GM12878 (cell line): ENCODE results near the gene ESM1. TPM values are rescaled to one million over a fixed set of nuclear protein-coding genes. Genes with fewer than 3 reads are reported as not detected.

ENCODE experiments used
- ATAC-seq: fragments of 200-7000 bp; cut with Tn5 transposase; 3 replicates; pipeline ENCODE4 v1.9.1; 2020; ENCODE audit warnings: mild to moderate bottlenecking, moderate library complexity
- BruUV-seq: library from RNA; stranded (reverse); fragments of 400-500 nt; replicated peaks from 2 replicates; lab custom pipeline; 2021; lab: Mats Ljungman, UMichigan
- CTCF ChIA-PET: fragments of 300-600 bp; sonication (Branson Sonifier 250); formaldehyde crosslinking; extraction: SDS; loops from one replicate; lab custom pipeline; 2021; ENCODE audit warnings: inconsistent platforms; lab: Yijun Ruan, JAX
- POLR2A ChIA-PET: fragments of 350-600 bp; formaldehyde crosslinking; extraction: SDS; loops from one replicate; lab custom pipeline; 2021; ENCODE audit warnings: inconsistent platforms; lab: Charles Lee
- RAD21 ChIA-PET: fragments of 300-600 bp; sonication (Branson Sonifier 250); formaldehyde crosslinking; loops from one replicate; lab custom pipeline; 2023; ENCODE audit warnings: antibody characterized with exemption; ENCODE audit not compliant: unreplicated experiment; lab: Charles Lee
- SMC1A ChIA-PET: fragments of 300-600 bp; sonication (Branson Sonifier 250); formaldehyde crosslinking; loops from one replicate; lab custom pipeline; 2023; ENCODE audit not compliant: unreplicated experiment, uncharacterized antibody; lab: Charles Lee
- DNase-seq: peaks from one replicate; pipeline ENCODE4 v3.0.0-alpha.2; 2011; ENCODE audit warnings: low read depth, low spot score
- FAIRE-seq: peaks from 3 replicates; lab custom pipeline; 2011; peaks lifted over from hg19 to GRCh38; lab: Jason Lieb, UNC
- H2AFZ ChIP-seq: 2 replicates; pipeline ENCODE4 v1.6.0; 2011; ENCODE audit warnings: low read depth, low read length, control low read depth; ENCODE audit not compliant: control insufficient read depth
- H3K27ac ChIP-seq: 2 replicates; pipeline ENCODE4 v1.5.1; 2011; ENCODE audit warnings: control low read depth; ENCODE audit not compliant: control insufficient read depth, insufficient read depth
- H3K27me3 ChIP-seq, 2 experiments: replicated peaks in 1 of 2; 2 replicates each; pipeline versions ENCODE4 v1.6.0 to v1.6.1; 2011; ENCODE audit warnings: low read length in 1 of 2; ENCODE audit not compliant: control insufficient read depth in 2 of 2, insufficient read depth in 2 of 2
- H3K36me3 ChIP-seq, 2 experiments: 2 replicates each; pipeline ENCODE4 v1.5.1; 2011; ENCODE audit warnings: low read length in 1 of 2; ENCODE audit not compliant: control insufficient read depth in 2 of 2, insufficient read depth in 2 of 2
- H3K4me1 ChIP-seq: 2 replicates; pipeline ENCODE4 v1.6.1; 2011; ENCODE audit warnings: mild to moderate bottlenecking, low read length, moderate library complexity, mixed read lengths; ENCODE audit not compliant: control insufficient read depth, insufficient read depth
- H3K4me2 ChIP-seq: 2 replicates; pipeline ENCODE4 v1.6.0; 2011; ENCODE audit warnings: control low read depth; ENCODE audit not compliant: control insufficient read depth, insufficient read depth
- H3K4me3 ChIP-seq: fragments of 200-600 bp; sonication (generic); 2 replicates; pipeline ENCODE4 v1.5.1; 2016
- H3K79me2 ChIP-seq: 2 replicates; pipeline ENCODE4 v1.6.0; 2011; ENCODE audit warnings: low read length; ENCODE audit not compliant: control insufficient read depth, insufficient read depth
- H3K9ac ChIP-seq: 2 replicates; pipeline ENCODE4 v1.8.0; 2011; ENCODE audit warnings: low read length, control low read depth, mixed read lengths; ENCODE audit not compliant: control insufficient read depth, insufficient read depth
- H3K9me3 ChIP-seq: replicated peaks from 3 replicates; pipeline ENCODE4 v1.5.1; 2011; ENCODE audit warnings: mild to moderate bottlenecking, low read length; ENCODE audit not compliant: control insufficient read depth, insufficient read depth
- H4K20me1 ChIP-seq: 2 replicates; pipeline ENCODE4 v1.6.0; 2011; ENCODE audit not compliant: control insufficient read depth, insufficient read depth
- CHD1 ChIP-seq: IDR thresholded peaks from 2 replicates; pipeline ENCODE4 v1.6.1; 2012; ENCODE audit warnings: low read depth, low read length, improper control_type of control experiment
- CHD4 ChIP-seq: fragments of 200-600 bp; sonication (generic); IDR thresholded peaks from 2 replicates; pipeline ENCODE4 v1.6.1; 2016; ENCODE audit warnings: mild to moderate bottlenecking
- HDAC2 ChIP-seq: fragments of 200-600 bp; sonication (generic); IDR thresholded peaks from 2 replicates; pipeline ENCODE4 v1.6.1; 2017
- LARP7 ChIP-seq: fragments of 450-650 bp; IDR thresholded peaks from 2 replicates; pipeline ENCODE4 v1.6.1; 2017; ENCODE audit warnings: mild to moderate bottlenecking
- NBN ChIP-seq: fragments of 450-650 bp; IDR thresholded peaks from 2 replicates; pipeline ENCODE4 v1.6.1; 2016
- POLR2A ChIP-seq: IDR thresholded peaks from 2 replicates; pipeline ENCODE4 v1.6.1; 2011; ENCODE audit warnings: low read depth, mild to moderate bottlenecking, low read length
- RBBP5 ChIP-seq: fragments of 200-600 bp; sonication (generic); conservative IDR thresholded peaks from 2 replicates; pipeline ENCODE4 v1.6.1; 2016
- RCOR1 ChIP-seq: conservative IDR thresholded peaks from 2 replicates; pipeline ENCODE4 v1.6.1; 2012; ENCODE audit warnings: low read depth, low read length, improper control_type of control experiment
- SMAD1 ChIP-seq: fragments of 450-650 bp; IDR thresholded peaks from 2 replicates; pipeline ENCODE4 v1.6.1; 2018; ENCODE audit warnings: mild to moderate bottlenecking, low read depth; ENCODE audit not compliant: partially characterized antibody
- SREBF1 ChIP-seq: IDR thresholded peaks from 2 replicates; pipeline ENCODE4 v1.6.1; 2012; ENCODE audit warnings: mild to moderate bottlenecking, low read length
- WGBS: methylation state at CpG from one replicate; pipeline ENCODE4 v1.1.6; 2016; ENCODE audit warnings: low lambda C conversion rate; ENCODE audit not compliant: insufficient replicate concordance, insufficient coverage; ENCODE audit errors: missing lambda C conversion rate; 5-methylcytosine and 5-hydroxymethylcytosine counted together
- in situ Hi-C: fragments of 300-500 bp; cut with MboI; formaldehyde crosslinking; loops from 9 replicates; pipeline ENCODE4 v1.14.3; 2018; ENCODE audit warnings: mixed read lengths
- intact Hi-C: fragments of 100-400 bp; cut with micrococcal nuclease; formaldehyde crosslinking; loops from one replicate; pipeline ENCODE4 v1.14.2; 2022; ENCODE audit not compliant: unreplicated experiment
- polyA plus RNA-seq, 11 experiments: library from polyadenylated mRNA; depleted of rRNA in 4 of 11; unstranded in 6 of 11; stranded (reverse) in 5 of 11; fragments of >200 nt; fragmentation: Nextera tagmentation in 4 of 11; fragmentation: Illumina TruSeq in 1 of 11; extraction: Ambion mirVana in 4 of 11; extraction: Trizol in 1 of 11; gene quantifications; 1 replicate in 1 of 11; 2 replicates in 10 of 11; pipeline versions ENCODE4 v1.2.1 to v1.2.3, GENCODE V29; 2011 to 2016; ENCODE audit warnings: inconsistent platforms in 2 of 11, missing spikeins in 2 of 11, low read depth in 1 of 11
- total RNA-seq, 4 experiments: library from RNA; depleted of rRNA in 3 of 4; stranded (reverse); fragments of >200 nt in 3 of 4; fragmentation: Illumina TruSeq in 1 of 4; extraction: Trizol in 1 of 4; gene quantifications; 2 replicates each; pipeline versions ENCODE4 v1.2.1 to v1.2.3, GENCODE V29; 2013 to 2021
- TF ChIP-seq, protein P1 (sequence below): IDR thresholded peaks from 2 replicates; pipeline ENCODE4 v1.6.1; 2012; ENCODE audit warnings: low read length, inconsistent platforms
- TF ChIP-seq, protein P2 (sequence below): fragments of 450-650 bp; IDR thresholded peaks from 2 replicates; pipeline ENCODE4 v1.6.1; 2016; ENCODE audit warnings: mild to moderate bottlenecking

ESM1 gene
- total and polyA plus RNA-seq, 10 of the 15 experiments (the other 5 are each of a cell fraction or from before 2014, with no cell fraction given): not detected

DNA sequence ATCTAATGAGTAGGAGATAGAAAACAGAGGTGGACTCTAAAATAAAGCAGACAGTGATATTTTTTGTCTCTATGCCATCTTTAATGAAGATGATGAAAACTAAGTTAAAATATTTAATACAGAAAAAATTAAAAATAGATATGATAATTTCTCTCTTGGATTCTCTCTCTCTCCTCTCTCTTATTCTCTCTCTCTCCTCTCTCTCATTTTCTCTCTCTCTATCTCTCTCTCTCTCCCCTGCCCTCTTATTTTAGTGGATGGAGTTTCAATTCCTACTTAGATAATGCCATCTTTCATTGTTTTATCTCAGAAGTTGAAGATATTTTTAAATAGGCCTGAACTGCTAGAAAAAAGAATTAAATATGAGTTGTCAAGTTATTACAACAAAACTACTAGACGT is 38.2 kb downstream of the ESM1 start:
- ATAC-seq: no peak
- Histone ChIP-seq H3K4me3 (no peak overlapping the region), H3K79me2 (no peaks in the 10 kb centered on the region), H3K4me1 (no peaks in the 10 kb centered on the region), H3K4me2 (no peak overlapping the region), H4K20me1 (no peaks in the 10 kb centered on the region), H3K27me3 (no peaks in the 10 kb centered on the region; a peak in 1 of 4 replicates), H3K36me3 (no peaks in the 10 kb centered on the region), H3K27ac (no peak overlapping the region), H3K9me3 (no peaks in the 10 kb centered on the region), H3K9ac (no peak overlapping the region), H2AFZ (no peak overlapping the region)
- ChIA-PET SMC1A (interaction anchor here (1.0 kb wide), 1 partner anchor 16 kb away, joined by 3 read pairs; no protein-coding TSS in a partner anchor), POLR2A (no interaction called here), CTCF (interaction anchor here (0.8 kb wide), 1 partner anchor 95 kb away, joined by 3 read pairs; no protein-coding TSS in a partner anchor), RAD21 (no interaction called here)
- in situ Hi-C loops: no loop called here
- no peak for FAIRE-seq
- no peak for TF ChIP-seq SREBF1
- no peak for TF ChIP-seq RBBP5
- TF ChIP-seq, protein P1, sequence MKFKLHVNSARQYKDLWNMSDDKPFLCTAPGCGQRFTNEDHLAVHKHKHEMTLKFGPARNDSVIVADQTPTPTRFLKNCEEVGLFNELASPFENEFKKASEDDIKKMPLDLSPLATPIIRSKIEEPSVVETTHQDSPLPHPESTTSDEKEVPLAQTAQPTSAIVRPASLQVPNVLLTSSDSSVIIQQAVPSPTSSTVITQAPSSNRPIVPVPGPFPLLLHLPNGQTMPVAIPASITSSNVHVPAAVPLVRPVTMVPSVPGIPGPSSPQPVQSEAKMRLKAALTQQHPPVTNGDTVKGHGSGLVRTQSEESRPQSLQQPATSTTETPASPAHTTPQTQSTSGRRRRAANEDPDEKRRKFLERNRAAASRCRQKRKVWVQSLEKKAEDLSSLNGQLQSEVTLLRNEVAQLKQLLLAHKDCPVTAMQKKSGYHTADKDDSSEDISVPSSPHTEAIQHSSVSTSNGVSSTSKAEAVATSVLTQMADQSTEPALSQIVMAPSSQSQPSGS: no peak
- TF ChIP-seq CHD1: no peak
- TF ChIP-seq SMAD1: no peak
- no peak for TF ChIP-seq RCOR1
- TF ChIP-seq HDAC2: no peak
- no peak for TF ChIP-seq LARP7
- no peak for TF ChIP-seq POLR2A
- TF ChIP-seq CHD4: no peak
- no peak for TF ChIP-seq NBN
- TF ChIP-seq, protein P2, sequence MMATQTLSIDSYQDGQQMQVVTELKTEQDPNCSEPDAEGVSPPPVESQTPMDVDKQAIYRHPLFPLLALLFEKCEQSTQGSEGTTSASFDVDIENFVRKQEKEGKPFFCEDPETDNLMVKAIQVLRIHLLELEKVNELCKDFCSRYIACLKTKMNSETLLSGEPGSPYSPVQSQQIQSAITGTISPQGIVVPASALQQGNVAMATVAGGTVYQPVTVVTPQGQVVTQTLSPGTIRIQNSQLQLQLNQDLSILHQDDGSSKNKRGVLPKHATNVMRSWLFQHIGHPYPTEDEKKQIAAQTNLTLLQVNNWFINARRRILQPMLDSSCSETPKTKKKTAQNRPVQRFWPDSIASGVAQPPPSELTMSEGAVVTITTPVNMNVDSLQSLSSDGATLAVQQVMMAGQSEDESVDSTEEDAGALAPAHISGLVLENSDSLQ: no peak
- DNase-seq: no peak
- intact Hi-C loops: no loop called here
- BruUV-seq: no TSS peak
- 0% methylated on average over 1 of the region's 1 CpG for WGBS
